K562 (cell line): ENCODE results near the gene NHLH1. TPM values are rescaled to one million over a fixed set of nuclear protein-coding genes. Genes with fewer than 3 reads are reported as not detected.

Source experiments
- ATAC-seq: fragments of 200-7000 bp; cut with Tn5 transposase; 3 replicates; pipeline ENCODE4 v1.9.1; 2020; ENCODE audit warnings: moderate library complexity
- BruUV-seq: library from RNA; stranded (reverse); fragments of 400-500 nt; replicated peaks from 2 replicates; lab custom pipeline; 2021; lab: Mats Ljungman, UMichigan
- CTCF ChIA-PET: fragments of 300-600 bp; formaldehyde crosslinking; extraction: SDS; loops from one replicate; lab custom pipeline; 2021; ENCODE audit warnings: low intra/inter-chr PET ratio; lab: Yijun Ruan, JAX
- POLR2A ChIA-PET: fragments of 300-600, 350-650 bp; sonication (Branson Sonifier 250); formaldehyde crosslinking; extraction: SDS; loops from one replicate; lab custom pipeline; 2021; ENCODE audit warnings: antibody characterized with exemption, inconsistent platforms; lab: Yijun Ruan, JAX
- DNase-seq, 4 experiments: peaks; one replicate each; pipeline versions ENCODE4 v3.0.0 to v3.0.0-alpha.2; 2011 to 2018; ENCODE audit warnings: low spot score in 3 of 4, mixed read lengths in 3 of 4; ENCODE audit errors: extremely low read depth in 1 of 4
- FAIRE-seq: peaks from 2 replicates; lab custom pipeline; 2011; peaks lifted over from hg19 to GRCh38; lab: Jason Lieb, UNC
- H2AFZ ChIP-seq: 2 replicates; pipeline ENCODE4 v1.6.0; 2011; ENCODE audit warnings: low read depth, low read length, control low read depth, inconsistent platforms
- H3K27ac ChIP-seq: fragments of 200-600 bp; 3 replicates; pipeline ENCODE4 v1.8.0; 2011; ENCODE audit warnings: low read depth, mild to moderate bottlenecking, control low read depth, inconsistent platforms, low read length, moderate library complexity, mixed read lengths; ENCODE audit errors: extremely low read depth
- H3K27me3 ChIP-seq, 2 experiments: fragments of 300-600 bp in 1 of 2; 2 replicates in 1 of 2; 3 replicates in 1 of 2; pipeline versions ENCODE4 v1.6.0 to v1.8.0; 2011; ENCODE audit warnings: inconsistent platforms in 2 of 2, low read length in 2 of 2, mild to moderate bottlenecking in 1 of 2, mixed read lengths in 1 of 2, moderate library complexity in 1 of 2; ENCODE audit not compliant: control insufficient read depth in 2 of 2, insufficient read depth in 2 of 2
- H3K36me3 ChIP-seq: fragments of 300-600 bp; 3 replicates; pipeline ENCODE4 v1.8.0; 2011; ENCODE audit warnings: mild to moderate bottlenecking, low read length, inconsistent platforms; ENCODE audit not compliant: control insufficient read depth, insufficient read depth
- H3K4me1 ChIP-seq, 2 experiments: fragments of 200-600 bp in 1 of 2; replicated peaks in 1 of 2; 2 replicates in 1 of 2; 3 replicates in 1 of 2; pipeline versions ENCODE4 v1.5.1 to v1.8.0; 2011; ENCODE audit warnings: inconsistent platforms in 2 of 2, low read length in 2 of 2, mild to moderate bottlenecking in 1 of 2, mixed read lengths in 1 of 2, moderate library complexity in 1 of 2; ENCODE audit not compliant: control insufficient read depth in 2 of 2, insufficient read depth in 2 of 2
- H3K4me2 ChIP-seq: 2 replicates; pipeline ENCODE4 v1.6.1; 2011; ENCODE audit warnings: low read length, control low read depth, inconsistent platforms, mixed read lengths; ENCODE audit not compliant: insufficient read depth
- H3K4me3 ChIP-seq: fragments of 200-600 bp; sonication (generic), shearing (Covaris generic); 2 replicates; pipeline ENCODE4 v1.5.1; 2016; ENCODE audit warnings: control low read depth, inconsistent platforms
- H3K79me2 ChIP-seq: fragments of 200-600 bp; 3 replicates; pipeline ENCODE4 v1.8.0; 2011; ENCODE audit warnings: low read length, inconsistent platforms; ENCODE audit not compliant: control insufficient read depth, insufficient read depth
- H3K9ac ChIP-seq, 2 experiments: 2 replicates each; pipeline versions ENCODE4 v1.6.0 to v1.6.1; 2011; ENCODE audit warnings: low read depth in 2 of 2, low read length in 2 of 2, control low read depth in 1 of 2, inconsistent platforms in 1 of 2, mild to moderate bottlenecking in 1 of 2, mixed read lengths in 1 of 2; ENCODE audit not compliant: insufficient read depth in 1 of 2
- H3K9me1 ChIP-seq: one replicate; pipeline ENCODE4 v1.6.0; 2011; ENCODE audit warnings: inconsistent platforms, mild to moderate bottlenecking, low read length, moderate library complexity; ENCODE audit not compliant: control insufficient read depth, insufficient read depth
- H3K9me3 ChIP-seq: replicated peaks from 2 replicates; pipeline ENCODE4 v1.5.1; 2011; ENCODE audit warnings: low read depth, low read length, inconsistent platforms; ENCODE audit not compliant: control insufficient read depth, insufficient read depth
- H4K20me1 ChIP-seq: replicated peaks from 2 replicates; pipeline ENCODE4 v1.6.1; 2011; ENCODE audit warnings: low read length, inconsistent platforms, mixed read lengths; ENCODE audit not compliant: control insufficient read depth, insufficient read depth
- GTF2A2 ChIP-seq: IDR thresholded peaks from 2 replicates; pipeline ENCODE4 v1.6.1; 2016; ENCODE audit warnings: mild to moderate bottlenecking, missing genetic modification characterization, missing compliant biosample characterization
- JUN ChIP-seq, 2 experiments: sonication (generic) in 1 of 2; formaldehyde crosslinking in 1 of 2; IDR thresholded peaks; 2 replicates each; pipeline versions ENCODE4 v1.6.1 to v1.8.0; 2012 to 2022; ENCODE audit warnings: borderline replicate concordance in 2 of 2, mild to moderate bottlenecking in 2 of 2, improper control_type of control experiment in 1 of 2, low read depth in 1 of 2, low read length in 1 of 2, missing genetic modification reagents in 1 of 2
- PML ChIP-seq: IDR thresholded peaks from 2 replicates; pipeline ENCODE4 v1.6.1; 2012; ENCODE audit warnings: low read length, inconsistent platforms
- RBM15 ChIP-seq: fragments of 200-400 bp; formaldehyde crosslinking; IDR thresholded peaks from 2 replicates; pipeline ENCODE4 v1.6.1; 2018; ENCODE audit warnings: mild to moderate bottlenecking, low read length, moderate library complexity; ENCODE audit not compliant: insufficient read depth
- XRCC3 ChIP-seq: fragments of 450-650 bp; IDR thresholded peaks from 2 replicates; pipeline ENCODE4 v1.6.1; 2017; ENCODE audit warnings: mild to moderate bottlenecking, moderate library complexity
- ZBTB26 ChIP-seq: fragments of 450-650 bp; formaldehyde crosslinking; IDR thresholded peaks from 2 replicates; pipeline ENCODE4 v1.4.0; 2022; ENCODE audit warnings: missing genetic modification characterization
- ZHX1 ChIP-seq: fragments of 150-350 bp; conservative IDR thresholded peaks from 2 replicates; pipeline ENCODE4 v1.6.1; 2014; ENCODE audit warnings: low read length
- ZNF12 ChIP-seq: sonication (generic); formaldehyde crosslinking; IDR thresholded peaks from 2 replicates; pipeline ENCODE4 v1.4.0; 2020; ENCODE audit warnings: mild to moderate bottlenecking, missing genetic modification reagents
- ZNF134 ChIP-seq: fragments of 250-450 bp; sonication (Bioruptor Pico); conservative IDR thresholded peaks from 2 replicates; pipeline ENCODE4 v1.4.0; 2020
- ZNF584 ChIP-seq: fragments of 200-800 bp; sonication (Bioruptor generic); IDR thresholded peaks from 2 replicates; pipeline ENCODE4 v1.6.1; 2016; ENCODE audit warnings: low read depth, mild to moderate bottlenecking, missing genetic modification characterization, missing compliant biosample characterization
- ZNF609 ChIP-seq: sonication (generic); formaldehyde crosslinking; IDR thresholded peaks from 2 replicates; pipeline ENCODE4 v1.8.1; 2023; ENCODE audit warnings: missing genetic modification reagents, mild to moderate bottlenecking, borderline replicate concordance
- ZSCAN29 ChIP-seq: fragments of 450-650 bp; IDR thresholded peaks from 2 replicates; pipeline ENCODE4 v1.6.1; 2017
- WGBS: fragments of 100-300 bp; shearing (Covaris generic); methylation state at CpG from one replicate; pipeline ENCODE4 v1.1.6; 2016; ENCODE audit warnings: low coverage, mixed read lengths; ENCODE audit not compliant: insufficient coverage; ENCODE audit errors: missing lambda C conversion rate; 5-methylcytosine and 5-hydroxymethylcytosine counted together
- in situ Hi-C: fragments of 300-500 bp; cut with MboI; formaldehyde crosslinking; loops from 4 replicates; pipeline ENCODE4 v1.15.0; 2018; ENCODE audit warnings: inconsistent platforms, mixed read lengths
- intact Hi-C: fragments of 100-400 bp; cut with micrococcal nuclease; formaldehyde crosslinking; loops from 2 replicates; pipeline ENCODE4 v1.14.2; 2022
- polyA plus RNA-seq, 8 experiments: library from polyadenylated mRNA; depleted of rRNA in 4 of 8; stranded (reverse) in 5 of 8; unstranded in 3 of 8; fragments of >200 nt; fragmentation: Nextera tagmentation in 2 of 8; fragmentation: Illumina TruSeq in 1 of 8; extraction: Ambion mirVana in 2 of 8; extraction: Trizol in 1 of 8; gene quantifications; 2 replicates each; pipeline versions ENCODE4 v1.2.1 to v1.2.3, GENCODE V29; 2011 to 2014; ENCODE audit warnings: inconsistent platforms in 1 of 8, missing spikeins in 1 of 8
- total RNA-seq, 7 experiments: library from RNA; depleted of rRNA in 6 of 7; stranded (reverse); fragments of >200 nt in 6 of 7; fragmentation: Illumina TruSeq in 2 of 7; extraction: Trizol in 2 of 7; gene quantifications; 2 replicates each; pipeline versions ENCODE4 v1.2.1 to v1.2.3, GENCODE V29; 2011 to 2021; ENCODE audit warnings: low replicate concordance in 1 of 7

NHLH1 gene
- total and polyA plus RNA-seq, 9 of the 15 experiments (the other 6 are each of a cell fraction or from before 2014, with no cell fraction given), result 0.09 to 1.3 (median 0.35) TPM; not detected in 1

- H3K4me1 ChIP-seq, result peaks cover 34 to 36% of the 10 kb centered on the region in 2 experiments
- H4K20me1 ChIP-seq, result no peaks in the 10 kb centered on the region; the same call in 1 of the 2 replicates
- no peak overlapping the region for H3K4me2 ChIP-seq
- DNase-seq, result no peak
- H3K79me2 ChIP-seq, result no peaks in the 10 kb centered on the region
- H3K9me1 ChIP-seq, result no peaks in the 10 kb centered on the region
- H3K27me3 ChIP-seq, result no peaks in the 10 kb centered on the region; a peak in 1 of 5 replicates
- H3K4me3 ChIP-seq, result no peak overlapping the region
- H3K27ac ChIP-seq, result no peak overlapping the region
- intact Hi-C loops, result no loop called here
- FAIRE-seq, result no peak
- H3K9ac ChIP-seq, result no peak overlapping the region; a peak in 1 of 4 replicates
- ChIA-PET CTCF (no interaction called here), POLR2A (interaction anchor here (1.1 to 1.5 kb wide), 2 partner anchors 9 to 13 kb away, joined by 4 read pairs; no protein-coding TSS in a partner anchor)
- in situ Hi-C loops, result loop anchor here (10.0 kb wide), 1 partner anchor 266 kb away; no protein-coding TSS in a partner anchor
- no peak for ATAC-seq
- no peaks in the 10 kb centered on the region for H3K36me3 ChIP-seq
- H3K9me3 ChIP-seq, result no peaks in the 10 kb centered on the region
- WGBS, result 81% methylated on average over 18 of the region's 42 CpGs
- H2AFZ ChIP-seq, result no peak overlapping the region
- no TSS peak for BruUV-seq
- TF ChIP-seq JUN (IDR thresholded peaks at IDR 0.05; ENCODE audit: borderline replicate concordance, low read depth, low read length), result no peak
- TF ChIP-seq JUN (CRISPR knock-in tag; IDR thresholded peaks at IDR 0.05; ENCODE audit: borderline replicate concordance), result no peak
- no peak for TF ChIP-seq ZNF584
- no peak for TF ChIP-seq ZSCAN29
- no peak for TF ChIP-seq ZBTB26
- TF ChIP-seq ZNF609 (CRISPR knock-in tag), result no peak
- no peak for TF ChIP-seq GTF2A2 (tag)
- no peak for TF ChIP-seq RBM15
- no peak for TF ChIP-seq ZNF134 (CRISPR knock-in tag)
- TF ChIP-seq XRCC3, result no peak
- no peak for TF ChIP-seq ZNF12 (CRISPR knock-in tag)
- TF ChIP-seq ZHX1, result no peak
- no peak for TF ChIP-seq PML
Measured at GRCh38 chr1:160370561-160371345, 3.9 kb downstream of the NHLH1 start.
